Endodermal cell (in vitro differentiated cells): ENCODE results near the gene TBCC. TPM values are rescaled to one million over a fixed set of nuclear protein-coding genes. Genes with fewer than 3 reads are reported as not detected.

Experiments
- DNase-seq: peaks from one replicate; pipeline ENCODE4 v3.0.0-alpha.2; 2017
- H3K27ac ChIP-seq: 2 replicates; pipeline ENCODE4 v1.5.1; 2013; ENCODE audit warnings: mild to moderate bottlenecking, low read depth, low read length, moderate library complexity
- H3K27me3 ChIP-seq: 2 replicates; pipeline ENCODE4 v1.6.1; 2013; ENCODE audit warnings: mild to moderate bottlenecking, low read length, moderate library complexity; ENCODE audit not compliant: insufficient read depth, control insufficient read depth, poor library complexity, severe bottlenecking
- H3K36me3 ChIP-seq: 2 replicates; pipeline ENCODE4 v1.7.0; 2013; ENCODE audit warnings: mild to moderate bottlenecking, low read length, moderate library complexity; ENCODE audit not compliant: control insufficient read depth, insufficient read depth
- H3K4me1 ChIP-seq: one replicate; pipeline ENCODE4 v1.7.0; 2013; ENCODE audit warnings: low read length; ENCODE audit not compliant: control insufficient read depth, insufficient read depth
- H3K4me3 ChIP-seq: 2 replicates; pipeline ENCODE4 v1.5.1; 2013; ENCODE audit warnings: mild to moderate bottlenecking, low read length, moderate library complexity
- H3K9ac ChIP-seq: 2 replicates; pipeline ENCODE4 v1.6.1; 2013; ENCODE audit warnings: mild to moderate bottlenecking, low read length, moderate library complexity; ENCODE audit not compliant: poor library complexity, severe bottlenecking; ENCODE audit errors: extremely low read depth
- H3K9me3 ChIP-seq: 2 replicates; pipeline ENCODE4 v1.6.1; 2013; ENCODE audit warnings: mild to moderate bottlenecking, low read length, moderate library complexity; ENCODE audit not compliant: control insufficient read depth
- H3K27ac Mint-ChIP-seq: 2 replicates; pipeline ENCODE4 v1.8.0; 2020; ENCODE audit warnings: mixed read lengths
- H3K27me3 Mint-ChIP-seq: 2 replicates; pipeline ENCODE4 v1.8.0; 2021; ENCODE audit warnings: mild to moderate bottlenecking, mixed read lengths; ENCODE audit not compliant: insufficient read depth
- H3K36me3 Mint-ChIP-seq: 2 replicates; pipeline ENCODE4 v1.8.0; 2020; ENCODE audit warnings: low read depth, mixed read lengths
- H3K4me1 Mint-ChIP-seq: 2 replicates; pipeline ENCODE4 v1.8.0; 2020; ENCODE audit warnings: mixed read lengths
- H3K4me3 Mint-ChIP-seq: 2 replicates; pipeline ENCODE4 v1.8.0; 2020; ENCODE audit warnings: mild to moderate bottlenecking, moderate library complexity, mixed read lengths
- H3K9me3 Mint-ChIP-seq: 2 replicates; pipeline ENCODE4 v1.8.0; 2020; ENCODE audit warnings: mild to moderate bottlenecking, mixed read lengths
- WGBS, 2 experiments: methylation state at CpG; one replicate each; pipeline versions ENCODE4 v1.1.5 to v1.1.7; 2013; ENCODE audit warnings: missing lambda C conversion rate in 2 of 2, mixed read lengths in 1 of 2; ENCODE audit not compliant: insufficient coverage in 1 of 2, insufficient read length in 1 of 2; 5-methylcytosine and 5-hydroxymethylcytosine counted together
- total RNA-seq, 2 donors: library from RNA; stranded (reverse); fragmentation: NEBNext Ultra II Directional in 1 of 2; extraction: Animal tissue kit (Norgen Biotek cat#: 25700) in 1 of 2; gene quantifications; 2 replicates in 1 of 2; 3 replicates in 1 of 2; pipeline ENCODE4 v1.2.1, GENCODE V29; 2021
- TF ChIP-seq, protein P1 (sequence below): fragments of 200-600 bp; sonication (generic); conservative IDR thresholded peaks from 2 replicates; pipeline ENCODE4 v1.5.0; 2021; ENCODE audit warnings: antibody characterized with exemption, mild to moderate bottlenecking

Gene TBCC
- total RNA-seq, 2 donors from 2014 or later: 16.7 to 21.9 TPM

DNA sequence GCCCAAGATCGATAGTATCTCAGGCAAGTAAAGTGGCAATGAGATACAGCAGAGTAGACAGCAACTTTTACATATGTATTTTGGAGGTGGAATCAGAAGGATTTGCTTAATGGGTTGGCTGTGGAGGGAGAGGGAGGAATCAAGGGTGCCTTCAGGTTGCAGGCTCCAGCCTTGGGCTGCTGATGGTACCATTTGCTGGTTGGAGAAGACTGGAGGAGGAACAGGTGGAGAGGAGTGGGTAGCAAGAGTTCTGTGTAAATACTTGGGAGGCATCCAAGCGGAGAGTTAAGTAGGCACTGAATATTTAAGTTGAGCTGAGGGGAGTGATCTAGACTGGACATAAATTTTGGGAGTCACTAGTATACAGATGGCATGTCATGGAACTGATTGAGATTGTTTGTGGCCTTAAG lies 41.2 kb upstream of the TBCC start:
- Histone ChIP-seq H3K36me3 (no peaks in the 10 kb centered on the region), H3K27me3 (no peaks in the 10 kb centered on the region), H3K4me3 (peak overlapping the region; percentile 98), H3K4me1 (peaks cover 3% of the 10 kb centered on the region), H3K9me3 (no peaks in the 10 kb centered on the region), H3K27ac (no peak overlapping the region), H3K9ac (no peak overlapping the region)
- TF ChIP-seq, protein P1, sequence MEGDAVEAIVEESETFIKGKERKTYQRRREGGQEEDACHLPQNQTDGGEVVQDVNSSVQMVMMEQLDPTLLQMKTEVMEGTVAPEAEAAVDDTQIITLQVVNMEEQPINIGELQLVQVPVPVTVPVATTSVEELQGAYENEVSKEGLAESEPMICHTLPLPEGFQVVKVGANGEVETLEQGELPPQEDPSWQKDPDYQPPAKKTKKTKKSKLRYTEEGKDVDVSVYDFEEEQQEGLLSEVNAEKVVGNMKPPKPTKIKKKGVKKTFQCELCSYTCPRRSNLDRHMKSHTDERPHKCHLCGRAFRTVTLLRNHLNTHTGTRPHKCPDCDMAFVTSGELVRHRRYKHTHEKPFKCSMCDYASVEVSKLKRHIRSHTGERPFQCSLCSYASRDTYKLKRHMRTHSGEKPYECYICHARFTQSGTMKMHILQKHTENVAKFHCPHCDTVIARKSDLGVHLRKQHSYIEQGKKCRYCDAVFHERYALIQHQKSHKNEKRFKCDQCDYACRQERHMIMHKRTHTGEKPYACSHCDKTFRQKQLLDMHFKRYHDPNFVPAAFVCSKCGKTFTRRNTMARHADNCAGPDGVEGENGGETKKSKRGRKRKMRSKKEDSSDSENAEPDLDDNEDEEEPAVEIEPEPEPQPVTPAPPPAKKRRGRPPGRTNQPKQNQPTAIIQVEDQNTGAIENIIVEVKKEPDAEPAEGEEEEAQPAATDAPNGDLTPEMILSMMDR: no peak
- DNase-seq: no peak
- 96 to 98% methylated on average over 2 of the region's 2 CpGs for WGBS, 2 experiments
- H3K9me3 Mint-ChIP-seq: no peaks in the 10 kb centered on the region
- H3K27me3 Mint-ChIP-seq: no peaks in the 10 kb centered on the region
- H3K36me3 Mint-ChIP-seq: peaks cover 12% of the 10 kb centered on the region
- peaks cover 37% of the 10 kb centered on the region for H3K4me1 Mint-ChIP-seq
- no peak overlapping the region for H3K4me3 Mint-ChIP-seq
- H3K27ac Mint-ChIP-seq: no peak overlapping the region

DNA sequence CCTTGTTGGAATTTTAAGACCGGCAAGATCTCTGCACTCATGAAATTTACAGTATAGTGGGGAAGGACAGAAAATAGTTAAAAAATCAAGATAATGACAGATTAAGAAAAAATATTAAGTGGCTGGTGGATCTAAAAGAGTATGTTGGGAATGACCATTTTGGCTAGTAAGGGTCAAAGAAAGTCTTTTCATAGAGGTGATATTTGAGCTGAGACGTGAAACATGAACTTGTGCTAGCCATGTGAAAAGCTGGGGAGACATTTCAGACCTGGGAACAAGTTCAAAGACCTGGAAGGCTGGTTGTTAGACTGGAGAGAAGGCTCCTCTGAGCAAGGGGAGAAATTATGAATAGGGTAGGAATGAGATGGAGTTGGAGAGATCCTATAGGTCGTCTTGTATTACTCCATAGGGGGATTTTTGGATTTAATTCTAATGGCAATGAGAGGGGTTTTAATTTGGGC lies 40.7 kb upstream of the TBCC start:
- Histone ChIP-seq H3K27me3 (no peaks in the 10 kb centered on the region), H3K9ac (no peak overlapping the region), H3K4me3 (peak overlapping the region; percentile 98), H3K4me1 (peaks cover 1% of the 10 kb centered on the region), H3K27ac (no peak overlapping the region), H3K36me3 (no peaks in the 10 kb centered on the region), H3K9me3 (no peaks in the 10 kb centered on the region)
- H3K36me3 Mint-ChIP-seq: peaks cover 12% of the 10 kb centered on the region
- TF ChIP-seq, protein P1: no peak
- H3K4me3 Mint-ChIP-seq: no peak overlapping the region
- no peaks in the 10 kb centered on the region for H3K27me3 Mint-ChIP-seq
- no peak for DNase-seq
- 90 to 100% methylated on average over 3 of the region's 3 CpGs for WGBS, 2 experiments
- no peak overlapping the region for H3K27ac Mint-ChIP-seq
- peaks cover 37% of the 10 kb centered on the region for H3K4me1 Mint-ChIP-seq
- no peaks in the 10 kb centered on the region for H3K9me3 Mint-ChIP-seq

DNA sequence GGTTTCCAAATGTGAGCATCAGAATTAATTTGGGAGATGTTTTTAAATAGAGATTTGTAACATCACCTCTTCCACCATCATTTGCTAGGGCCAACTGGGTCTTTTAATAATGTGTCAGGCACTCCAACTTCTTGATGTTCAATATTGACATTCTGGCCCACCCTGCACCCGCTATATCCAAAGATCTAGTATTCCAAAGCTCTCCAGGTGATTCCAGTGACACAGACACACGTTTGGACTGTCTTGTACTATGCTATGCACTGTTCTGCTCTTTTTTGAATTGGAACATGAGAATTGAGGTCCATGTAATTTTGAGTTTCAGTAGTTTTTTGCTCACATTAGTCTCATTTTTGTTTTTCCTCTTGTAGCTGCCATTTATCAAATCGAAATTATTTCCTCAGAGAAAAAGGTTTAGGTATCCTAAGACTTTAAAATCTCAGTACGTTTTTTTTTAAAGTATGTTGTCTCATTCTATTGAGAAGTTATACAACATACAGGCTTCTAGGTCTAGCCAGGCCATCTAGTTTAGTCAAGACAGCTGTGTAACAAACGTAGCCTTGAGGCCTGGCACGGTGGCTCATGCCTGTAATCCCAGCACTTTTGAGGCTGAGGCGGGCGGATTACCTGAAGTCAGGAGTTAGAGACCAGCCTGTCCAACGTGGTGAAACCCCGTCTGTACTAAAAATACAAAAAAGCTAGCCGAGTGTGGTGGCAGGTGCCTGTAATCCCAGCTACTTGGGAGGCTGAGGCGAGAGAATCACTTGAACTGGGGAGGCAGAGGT lies 39.0 kb upstream of the TBCC start:
- H3K4me1 ChIP-seq: no peaks in the 10 kb centered on the region
- Mint-ChIP-seq H3K9me3 (no peaks in the 10 kb centered on the region), H3K27ac (peak overlapping the region; percentile 97), H3K4me3 (no peak overlapping the region), H3K4me1 (peaks cover 28% of the 10 kb centered on the region), H3K27me3 (no peaks in the 10 kb centered on the region), H3K36me3 (peaks cover 12% of the 10 kb centered on the region)
- peak overlapping the region; percentile 87 for H3K9ac ChIP-seq
- peak overlapping the region; percentile 98 for H3K4me3 ChIP-seq
- H3K27me3 ChIP-seq: no peaks in the 10 kb centered on the region
- no peaks in the 10 kb centered on the region for H3K9me3 ChIP-seq
- no peaks in the 10 kb centered on the region for H3K36me3 ChIP-seq
- no peak overlapping the region for H3K27ac ChIP-seq
- DNase-seq: peak; percentile 44
- TF ChIP-seq, protein P1: no peak
- WGBS, 2 experiments: 85 to 92% methylated on average over 10 to 12 of the region's 12 CpGs
